Measurements from ENCODE around the gene P2RX5. TPM values are rescaled to one million over a fixed set of nuclear protein-coding genes. Genes with fewer than 3 reads are reported as not detected.

The P2RX5 gene
- total and polyA plus RNA-seq, 10 of the 15 experiments (the other 5 are each of a cell fraction or from before 2014, with no cell fraction given), result 6.9 to 28.8 (median 19.5) TPM

DNA sequence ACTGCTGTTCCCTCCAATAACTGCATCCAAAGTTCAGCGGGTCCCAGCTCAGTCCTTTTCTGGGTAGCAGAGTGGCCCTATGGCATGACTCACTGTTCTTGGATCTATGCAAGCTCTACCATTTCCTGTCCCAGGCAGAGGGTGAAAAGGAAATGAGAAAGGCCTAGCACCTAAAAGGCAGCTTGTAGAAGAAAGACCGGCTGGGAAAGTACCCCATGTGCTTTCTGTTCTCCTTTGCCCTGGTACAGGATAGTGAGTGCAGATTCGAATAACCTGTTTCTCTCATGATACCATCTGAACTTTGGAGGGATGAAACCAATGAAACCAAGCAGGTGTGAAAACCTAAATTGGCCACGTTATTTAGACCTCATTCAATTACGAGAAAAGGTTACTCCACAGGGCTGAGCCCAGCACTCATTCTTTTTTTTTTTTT lies 15.0 kb upstream of the P2RX5 start (continued):
- TF ChIP-seq LARP7 (IDR thresholded peaks at IDR 0.05), result no peak
- peak; percentile 77 for TF ChIP-seq FOXM1 (IDR thresholded peaks at IDR 0.05; ENCODE audit: low read depth, low read length)
- TF ChIP-seq NFYB (IDR thresholded peaks at IDR 0.05; ENCODE audit: insufficient read depth, low read depth, low read length), result no peak
- TF ChIP-seq, protein P1, sequence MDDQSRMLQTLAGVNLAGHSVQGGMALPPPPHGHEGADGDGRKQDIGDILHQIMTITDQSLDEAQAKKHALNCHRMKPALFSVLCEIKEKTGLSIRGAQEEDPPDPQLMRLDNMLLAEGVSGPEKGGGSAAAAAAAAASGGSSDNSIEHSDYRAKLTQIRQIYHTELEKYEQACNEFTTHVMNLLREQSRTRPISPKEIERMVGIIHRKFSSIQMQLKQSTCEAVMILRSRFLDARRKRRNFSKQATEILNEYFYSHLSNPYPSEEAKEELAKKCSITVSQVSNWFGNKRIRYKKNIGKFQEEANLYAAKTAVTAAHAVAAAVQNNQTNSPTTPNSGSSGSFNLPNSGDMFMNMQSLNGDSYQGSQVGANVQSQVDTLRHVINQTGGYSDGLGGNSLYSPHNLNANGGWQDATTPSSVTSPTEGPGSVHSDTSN (IDR thresholded peaks at IDR 0.05; ENCODE audit: insufficient replicate concordance, low read depth, low read length), result no peak
- TF ChIP-seq ETV6 (conservative IDR thresholded peaks at IDR 0.05 in 1 of 2, IDR thresholded peaks at IDR 0.05 in 1 of 2; ENCODE audit: borderline replicate concordance in 1 of 2, low read depth in 1 of 2), result peak in 1 of 2 experiments; percentile 95; a peak in 2 of 4 replicates
- TF ChIP-seq ATF2 (IDR thresholded peaks at IDR 0.05; ENCODE audit: low read length), result peak; percentile 78; the same call in 1 of the 2 replicates
- no peak for TF ChIP-seq PRDM15 (CRISPR knock-in tag; IDR thresholded peaks at IDR 0.05)
- peak; percentile 53 for TF ChIP-seq CREB1 (IDR thresholded peaks at IDR 0.05; ENCODE audit: low read depth)
- no peak for TF ChIP-seq ELK1 (IDR thresholded peaks at IDR 0.05; ENCODE audit: low read depth, low read length)
- no peak for TF ChIP-seq CHD4 (IDR thresholded peaks at IDR 0.05)
- no peak for TF ChIP-seq SMAD5 (IDR thresholded peaks at IDR 0.05; ENCODE audit: low read depth)
- TF ChIP-seq, protein P2, sequence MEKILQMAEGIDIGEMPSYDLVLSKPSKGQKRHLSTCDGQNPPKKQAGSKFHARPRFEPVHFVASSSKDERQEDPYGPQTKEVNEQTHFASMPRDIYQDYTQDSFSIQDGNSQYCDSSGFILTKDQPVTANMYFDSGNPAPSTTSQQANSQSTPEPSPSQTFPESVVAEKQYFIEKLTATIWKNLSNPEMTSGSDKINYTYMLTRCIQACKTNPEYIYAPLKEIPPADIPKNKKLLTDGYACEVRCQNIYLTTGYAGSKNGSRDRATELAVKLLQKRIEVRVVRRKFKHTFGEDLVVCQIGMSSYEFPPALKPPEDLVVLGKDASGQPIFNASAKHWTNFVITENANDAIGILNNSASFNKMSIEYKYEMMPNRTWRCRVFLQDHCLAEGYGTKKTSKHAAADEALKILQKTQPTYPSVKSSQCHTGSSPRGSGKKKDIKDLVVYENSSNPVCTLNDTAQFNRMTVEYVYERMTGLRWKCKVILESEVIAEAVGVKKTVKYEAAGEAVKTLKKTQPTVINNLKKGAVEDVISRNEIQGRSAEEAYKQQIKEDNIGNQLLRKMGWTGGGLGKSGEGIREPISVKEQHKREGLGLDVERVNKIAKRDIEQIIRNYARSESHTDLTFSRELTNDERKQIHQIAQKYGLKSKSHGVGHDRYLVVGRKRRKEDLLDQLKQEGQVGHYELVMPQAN (conservative IDR thresholded peaks at IDR 0.05), result no peak
- TF ChIP-seq POU2F2 (IDR thresholded peaks at IDR 0.05; ENCODE audit: borderline replicate concordance, low read depth, low read length), result peak; percentile 49; the same call in 1 of the 3 replicates
- TF ChIP-seq ZNF622 (IDR thresholded peaks at IDR 0.05), result no peak
- peak; percentile 97 for TF ChIP-seq DPF2 (IDR thresholded peaks at IDR 0.05)
- TF ChIP-seq MXI1 (IDR thresholded peaks at IDR 0.05; ENCODE audit: low read depth, low read length), result peak; percentile 84; the same call in 1 of the 2 replicates
- peak; percentile 98 for TF ChIP-seq SKIL (IDR thresholded peaks at IDR 0.05; ENCODE audit: low read depth, poor library complexity, severe bottlenecking)
